Measurements from ENCODE around the gene MARCO. TPM values are rescaled to one million over a fixed set of nuclear protein-coding genes. Genes with fewer than 3 reads are reported as not detected.

Gene MARCO
- total and polyA plus RNA-seq, 2 donors (not counting 3 experiments of a cell fraction or from before 2014, with no cell fraction given) = not detected

GRCh38 chr2:118929059-118929458 lies 12.9 kb upstream of the MARCO start:
- no peaks in the 10 kb centered on the region for H3K79me2 ChIP-seq (ENCODE audit: control insufficient read depth, insufficient read depth, low read length)
- DNase-seq (ENCODE audit: low read depth, low spot score) = no peak
- no peak for FAIRE-seq
- no peak overlapping the region for H3K4me3 ChIP-seq (replicated peaks in 1 of 3; ENCODE audit: insufficient read depth in 1 of 3, low read depth in 1 of 3, low read length in 3 of 3)
- no peak overlapping the region for H3K27ac ChIP-seq (ENCODE audit: insufficient read depth, low read depth, low read length)
- no peaks in the 10 kb centered on the region for H3K9me1 ChIP-seq (replicated peaks; ENCODE audit: control insufficient read depth, extremely low read depth, insufficient read depth, low read length)
- TF ChIP-seq POLR2A (IDR thresholded peaks at IDR 0.05; ENCODE audit: low read depth, low read length) (no peak), CTCF (IDR thresholded peaks at IDR 0.05; ENCODE audit: extremely low read depth in 1 of 2, insufficient read depth in 1 of 2, low read depth in 1 of 2, low read length in 2 of 2) (no peak), POLR2AphosphoS5 (IDR thresholded peaks at IDR 0.05; ENCODE audit: insufficient read depth, low read depth, low read length) (no peak), GATA2 (IDR thresholded peaks at IDR 0.05; ENCODE audit: insufficient read depth, insufficient read length, low read depth, low read length) (no peak), FOS (IDR thresholded peaks at IDR 0.05; ENCODE audit: borderline replicate concordance, insufficient read depth, low read length) (no peak), JUN (IDR thresholded peaks at IDR 0.05; ENCODE audit: borderline replicate concordance, insufficient read depth, insufficient read length, low read depth) (no peak), MYC (IDR thresholded peaks at IDR 0.05; ENCODE audit: low read depth, low read length) (no peak), EZH2 (IDR thresholded peaks at IDR 0.05; ENCODE audit: borderline replicate concordance, low read depth, low read length, severe bottlenecking) (no peak)
- TF ChIP-seq, protein P1, sequence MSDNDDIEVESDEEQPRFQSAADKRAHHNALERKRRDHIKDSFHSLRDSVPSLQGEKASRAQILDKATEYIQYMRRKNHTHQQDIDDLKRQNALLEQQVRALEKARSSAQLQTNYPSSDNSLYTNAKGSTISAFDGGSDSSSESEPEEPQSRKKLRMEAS (IDR thresholded peaks at IDR 0.05; ENCODE audit: insufficient read depth, insufficient read length) = no peak
- intact Hi-C loops (cut with micrococcal nuclease) (no loop called here), dilution Hi-C loops (cut with MboI; ENCODE audit: extremely low pct_ligation_motif_present, low sequenced_read_pairs) (no loop called here)
- no peaks in the 10 kb centered on the region for H4K20me1 ChIP-seq (replicated peaks; ENCODE audit: control insufficient read depth, extremely low read depth, insufficient read depth, low read length)
- H3K36me3 ChIP-seq (ENCODE audit: control insufficient read depth in 2 of 2, extremely low read depth in 1 of 2, insufficient read depth in 2 of 2, low read length in 2 of 2) = no peaks in the 10 kb centered on the region
- ChIA-PET CTCF (no interaction called here), POLR2A (no interaction called here)
- no peaks in the 10 kb centered on the region for H3K27me3 ChIP-seq (ENCODE audit: control insufficient read depth in 2 of 2, insufficient read depth in 2 of 2, low read length in 2 of 2)
- H3K4me1 ChIP-seq (ENCODE audit: control insufficient read depth, extremely low read depth, insufficient read depth, low read length) = no peaks in the 10 kb centered on the region
- no peak overlapping the region for H3K9ac ChIP-seq (replicated peaks; ENCODE audit: extremely low read depth, insufficient read depth, low read length)
- no TSS peak for BruUV-seq (replicated peaks)
- no peak overlapping the region for H3K4me2 ChIP-seq (ENCODE audit: insufficient read depth, low read length)
- no peak overlapping the region for H2AFZ ChIP-seq (ENCODE audit: low read depth, low read length)
- no peaks in the 10 kb centered on the region for H3K9me3 ChIP-seq (replicated peaks; ENCODE audit: control insufficient read depth, insufficient read depth, low read length)
